K562 (cell line): ENCODE data around the gene BLZF1. TPM values are rescaled to one million over a fixed set of nuclear protein-coding genes. Genes with fewer than 3 reads are reported as not detected.

ENCODE experiments used
- BDP1 ChIP-seq: IDR thresholded peaks from 3 replicates; pipeline ENCODE4 v1.6.1; 2011; ENCODE audit not compliant: insufficient read length, insufficient read depth
- CCAR2 ChIP-seq: fragments of 200-400 bp; formaldehyde crosslinking; IDR thresholded peaks from 2 replicates; pipeline ENCODE4 v1.6.1; 2017; ENCODE audit warnings: mild to moderate bottlenecking, low read depth, low read length
- CREB3L1 ChIP-seq: fragments of 450-650 bp; IDR thresholded peaks from 2 replicates; pipeline ENCODE4 v1.6.1; 2014; ENCODE audit warnings: low read depth, mild to moderate bottlenecking, moderate library complexity, borderline replicate concordance
- CREM ChIP-seq: IDR thresholded peaks from 2 replicates; pipeline ENCODE4 v1.6.1; 2014; ENCODE audit warnings: antibody characterized with exemption, low read depth
- E2F6 ChIP-seq, 2 experiments: IDR thresholded peaks; 2 replicates each; pipeline ENCODE4 v1.6.1; 2011; ENCODE audit warnings: borderline replicate concordance in 1 of 2, control low read depth in 1 of 2, low read depth in 1 of 2, low read length in 1 of 2, mild to moderate bottlenecking in 1 of 2, mixed read lengths in 1 of 2, moderate library complexity in 1 of 2; ENCODE audit not compliant: insufficient read depth in 1 of 2, insufficient read length in 1 of 2, poor library complexity in 1 of 2, severe bottlenecking in 1 of 2; ENCODE audit errors: extremely low read depth in 1 of 2
- GTF2E2 ChIP-seq: fragments of 200-800 bp; sonication (Bioruptor generic); IDR thresholded peaks from 2 replicates; pipeline ENCODE4 v1.6.1; 2016; ENCODE audit warnings: missing genetic modification characterization, missing compliant biosample characterization
- HEY1 ChIP-seq: fragments of 250-450 bp; sonication (Bioruptor Pico); IDR thresholded peaks from 2 replicates; pipeline ENCODE4 v1.5.0; 2020; ENCODE audit warnings: mild to moderate bottlenecking, moderate library complexity, borderline replicate concordance
- KDM1A ChIP-seq, 2 experiments: fragments of 450-650 bp; IDR thresholded peaks; 2 replicates each; pipeline ENCODE4 v1.6.1; 2016; ENCODE audit warnings: mild to moderate bottlenecking in 2 of 2
- MCM2 ChIP-seq: fragments of 450-650 bp; IDR thresholded peaks from 2 replicates; pipeline ENCODE4 v1.6.1; 2017; ENCODE audit warnings: low read depth, mild to moderate bottlenecking
- NR2C1 ChIP-seq, 2 experiments: fragments of 450-650 bp; IDR thresholded peaks; 2 replicates each; pipeline ENCODE4 v1.6.1; 2017; ENCODE audit warnings: mild to moderate bottlenecking in 2 of 2, antibody characterized with exemption in 1 of 2, inconsistent platforms in 1 of 2, missing compliant biosample characterization in 1 of 2, missing genetic modification characterization in 1 of 2
- NRF1 ChIP-seq, 2 experiments: fragments of 450-650 bp; IDR thresholded peaks in 1 of 2; conservative IDR thresholded peaks in 1 of 2; 2 replicates each; pipeline ENCODE4 v1.6.1; 2014; ENCODE audit warnings: mild to moderate bottlenecking in 2 of 2
- STAG1 ChIP-seq: sonication (generic); formaldehyde crosslinking; IDR thresholded peaks from 2 replicates; pipeline ENCODE4 v1.5.0; 2020; ENCODE audit warnings: missing genetic modification reagents, borderline replicate concordance
- SUPT5H ChIP-seq: fragments of 450-650 bp; IDR thresholded peaks from 2 replicates; pipeline ENCODE4 v1.6.1; 2016
- TSHZ1 ChIP-seq: fragments of 250-450 bp; sonication (Bioruptor Pico); IDR thresholded peaks from 2 replicates; pipeline ENCODE4 v1.4.0; 2020; ENCODE audit warnings: mild to moderate bottlenecking, moderate library complexity
- XRCC3 ChIP-seq: fragments of 450-650 bp; IDR thresholded peaks from 2 replicates; pipeline ENCODE4 v1.6.1; 2017; ENCODE audit warnings: mild to moderate bottlenecking, moderate library complexity
- ZKSCAN1 ChIP-seq: fragments of 150-350 bp; IDR thresholded peaks from 2 replicates; pipeline ENCODE4 v1.6.1; 2016; ENCODE audit warnings: low read depth, low read length
- ZNF384 ChIP-seq: IDR thresholded peaks from 2 replicates; pipeline ENCODE4 v1.6.1; 2012; ENCODE audit warnings: low read depth, low read length, improper control_type of control experiment
- ZNF57 ChIP-seq: fragments of 450-650 bp; formaldehyde crosslinking; IDR thresholded peaks from 2 replicates; pipeline ENCODE4 v1.4.0; 2020; ENCODE audit warnings: mild to moderate bottlenecking, moderate library complexity
- ZNF592 ChIP-seq: fragments of 450-650 bp; IDR thresholded peaks from 2 replicates; pipeline ENCODE4 v1.6.1; 2017; ENCODE audit warnings: antibody characterized with exemption, mild to moderate bottlenecking
- polyA plus RNA-seq, 8 experiments: library from polyadenylated mRNA; depleted of rRNA in 4 of 8; stranded (reverse) in 5 of 8; unstranded in 3 of 8; fragments of >200 nt; fragmentation: Nextera tagmentation in 2 of 8; fragmentation: Illumina TruSeq in 1 of 8; extraction: Ambion mirVana in 2 of 8; extraction: Trizol in 1 of 8; gene quantifications; 2 replicates each; pipeline versions ENCODE4 v1.2.1 to v1.2.3, GENCODE V29; 2011 to 2014; ENCODE audit warnings: inconsistent platforms in 1 of 8, missing spikeins in 1 of 8
- total RNA-seq, 7 experiments: library from RNA; depleted of rRNA in 6 of 7; stranded (reverse); fragments of >200 nt in 6 of 7; fragmentation: Illumina TruSeq in 2 of 7; extraction: Trizol in 2 of 7; gene quantifications; 2 replicates each; pipeline versions ENCODE4 v1.2.1 to v1.2.3, GENCODE V29; 2011 to 2021; ENCODE audit warnings: low replicate concordance in 1 of 7

BLZF1 gene
- total and polyA plus RNA-seq, 9 of the 15 experiments (the other 6 are each of a cell fraction or from before 2014, with no cell fraction given), result 20.5 to 32.8 (median 25.3) TPM

GRCh38 chr1:169327875-169328274 is 40.1 kb upstream of the BLZF1 start (continued):
- TF ChIP-seq TSHZ1 (CRISPR knock-in tag), result no peak
- TF ChIP-seq XRCC3, result no peak
- TF ChIP-seq STAG1 (CRISPR knock-in tag), result no peak
- TF ChIP-seq HEY1 (CRISPR knock-in tag), result no peak
- TF ChIP-seq ZKSCAN1, result no peak
- TF ChIP-seq E2F6 (IDR thresholded peaks at IDR 0.05; ENCODE audit: borderline replicate concordance in 1 of 2, extremely low read depth in 1 of 2, insufficient read depth in 1 of 2, insufficient read length in 1 of 2, low read depth in 1 of 2, low read length in 1 of 2, poor library complexity in 1 of 2, severe bottlenecking in 1 of 2), result peak in 1 of 2 experiments; percentile 25
- TF ChIP-seq SUPT5H, result no peak
- peak; percentile 40; the same call in 1 of the 2 replicates for TF ChIP-seq CREM
- TF ChIP-seq CREB3L1, result no peak
- no peak for TF ChIP-seq NR2C1 (IDR thresholded peaks at IDR 0.05)
- no peak for TF ChIP-seq NR2C1 (tag; IDR thresholded peaks at IDR 0.05)
- no peak for TF ChIP-seq CCAR2
- no peak for TF ChIP-seq ZNF384
- 0 out of 2 replicates have a peak, but pooled peaks have one; percentile 28 for TF ChIP-seq GTF2E2 (tag)
- no peak for TF ChIP-seq MCM2
- TF ChIP-seq NRF1 (conservative IDR thresholded peaks at IDR 0.05 in 1 of 2, IDR thresholded peaks at IDR 0.05 in 1 of 2), result no peak
- TF ChIP-seq ZNF57 (CRISPR knock-in tag), result no peak
- no peak for TF ChIP-seq BDP1
- no peak for TF ChIP-seq KDM1A (IDR thresholded peaks at IDR 0.05)
- peak; percentile 62; the same call in 1 of the 2 replicates for TF ChIP-seq ZNF592
